HG02973 (cell line): ENCODE data around the gene SLC35B2.

Source experiments
- ATAC-seq: cut with Tn5 transposase; IDR thresholded peaks from one replicate; pipeline ENCODE4 v1.9.1; 2021; ENCODE audit warnings: moderate library complexity; ENCODE audit not compliant: unreplicated experiment

Gene SLC35B2

DNA sequence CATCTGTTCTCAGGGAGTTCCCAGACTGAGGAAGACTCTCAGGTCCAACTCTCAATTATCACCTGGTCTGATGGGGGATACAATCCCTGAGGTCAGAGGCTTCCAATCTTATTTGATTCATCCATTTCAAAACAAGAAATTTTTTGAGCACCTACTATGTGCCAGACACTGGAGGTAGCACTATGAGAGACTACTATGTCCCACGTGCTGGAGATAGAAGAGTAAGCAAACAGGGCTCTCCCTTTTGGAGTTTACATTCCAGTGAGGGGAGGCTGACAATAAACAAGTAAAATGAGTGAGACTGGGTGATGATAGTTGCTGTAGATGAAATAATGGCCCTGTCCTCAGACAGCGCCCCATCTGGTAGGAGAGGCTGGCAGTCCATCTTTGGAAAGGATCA lies 29.4 kb upstream of the SLC35B2 start:
- no peak for ATAC-seq

DNA sequence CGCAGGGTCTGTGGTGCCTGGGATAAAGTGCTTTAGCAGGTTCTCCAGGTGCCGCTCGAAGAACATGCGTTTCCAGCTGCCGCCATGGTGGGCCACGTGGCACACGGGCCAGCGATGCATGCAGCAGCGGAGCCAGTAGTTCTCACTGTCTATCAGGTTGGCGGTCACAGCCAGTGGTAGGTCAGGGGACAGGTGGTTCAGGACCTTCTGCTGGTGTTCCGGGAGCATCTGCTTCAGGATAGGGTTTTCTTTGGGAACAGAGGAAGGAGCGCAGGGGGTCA lies 28.9 kb upstream of the SLC35B2 start:
- ATAC-seq: no peak

DNA sequence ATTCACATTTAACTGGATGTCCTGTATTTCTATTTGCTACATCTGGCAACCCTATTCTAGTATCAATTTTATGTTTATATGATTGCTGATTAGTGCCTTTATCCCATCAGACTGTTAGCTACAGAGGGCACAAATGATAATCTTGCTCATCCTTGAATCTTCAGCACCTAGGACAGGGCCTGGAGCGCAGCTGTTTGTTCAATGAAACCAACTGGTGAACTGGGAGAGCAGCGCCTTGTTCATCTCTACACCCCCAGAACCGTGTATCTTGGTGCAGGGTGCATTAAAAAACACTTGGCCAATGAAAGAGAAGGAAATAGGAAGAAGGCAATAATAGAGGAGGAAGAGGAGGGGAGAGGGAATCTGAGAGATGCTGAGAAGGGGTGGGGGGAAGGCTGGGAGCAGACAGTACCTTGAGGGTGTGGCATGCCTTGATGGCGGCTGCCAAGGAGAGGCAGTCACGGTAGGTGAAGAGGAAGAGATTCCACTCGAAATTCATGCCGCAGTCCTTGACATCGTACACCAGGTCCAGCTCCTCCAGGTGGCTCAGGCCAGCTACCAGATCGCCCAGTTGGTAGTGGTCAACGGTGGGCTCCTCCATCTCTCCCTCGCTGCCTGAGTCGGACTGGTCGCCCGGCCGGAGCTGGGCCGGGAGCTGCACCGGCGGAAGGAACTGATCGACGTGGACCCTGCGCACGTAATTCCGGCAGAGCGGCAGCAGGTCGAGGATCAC lies 28.4 kb upstream of the SLC35B2 start:
- ATAC-seq: no peak

DNA sequence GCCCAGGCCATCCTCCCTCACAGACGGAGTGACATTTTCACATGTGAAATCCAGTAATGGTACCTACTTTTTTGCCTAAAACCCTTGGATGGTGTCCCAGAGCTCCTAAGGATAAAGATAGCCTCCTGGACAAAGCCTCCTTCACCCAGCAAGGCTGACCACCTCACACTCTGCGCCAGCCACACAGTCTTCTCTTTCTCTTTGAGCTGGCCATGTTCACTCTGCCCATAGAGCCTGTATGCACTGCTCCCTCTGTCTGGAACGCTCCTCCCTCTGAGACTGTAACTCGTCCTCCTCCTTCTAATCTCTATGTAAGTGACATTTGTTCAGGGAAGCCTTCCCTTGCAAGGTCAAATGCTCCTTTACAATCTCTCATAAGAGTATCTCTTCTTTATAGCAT lies 27.5 kb upstream of the SLC35B2 start:
- no peak for ATAC-seq

DNA sequence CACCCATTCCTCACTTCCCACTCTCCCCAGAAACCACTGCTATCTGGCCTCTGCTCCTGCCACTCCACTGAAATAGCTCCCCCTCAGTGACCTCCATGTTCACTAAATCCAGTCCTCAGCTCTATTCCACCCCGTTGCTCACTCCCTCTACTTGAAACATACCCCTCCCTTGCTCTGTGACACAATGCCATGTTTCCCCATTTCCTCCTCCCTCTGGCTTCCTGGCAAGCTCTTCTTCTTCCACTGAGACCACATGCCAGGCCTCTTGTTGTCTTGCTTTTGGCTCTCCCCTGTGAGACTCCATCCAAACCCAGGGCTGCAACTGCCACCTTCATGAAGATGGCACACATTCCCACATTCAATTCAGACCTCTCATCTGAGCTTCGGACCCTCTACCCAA lies 26.8 kb upstream of the SLC35B2 start:
- ATAC-seq: no peak

DNA sequence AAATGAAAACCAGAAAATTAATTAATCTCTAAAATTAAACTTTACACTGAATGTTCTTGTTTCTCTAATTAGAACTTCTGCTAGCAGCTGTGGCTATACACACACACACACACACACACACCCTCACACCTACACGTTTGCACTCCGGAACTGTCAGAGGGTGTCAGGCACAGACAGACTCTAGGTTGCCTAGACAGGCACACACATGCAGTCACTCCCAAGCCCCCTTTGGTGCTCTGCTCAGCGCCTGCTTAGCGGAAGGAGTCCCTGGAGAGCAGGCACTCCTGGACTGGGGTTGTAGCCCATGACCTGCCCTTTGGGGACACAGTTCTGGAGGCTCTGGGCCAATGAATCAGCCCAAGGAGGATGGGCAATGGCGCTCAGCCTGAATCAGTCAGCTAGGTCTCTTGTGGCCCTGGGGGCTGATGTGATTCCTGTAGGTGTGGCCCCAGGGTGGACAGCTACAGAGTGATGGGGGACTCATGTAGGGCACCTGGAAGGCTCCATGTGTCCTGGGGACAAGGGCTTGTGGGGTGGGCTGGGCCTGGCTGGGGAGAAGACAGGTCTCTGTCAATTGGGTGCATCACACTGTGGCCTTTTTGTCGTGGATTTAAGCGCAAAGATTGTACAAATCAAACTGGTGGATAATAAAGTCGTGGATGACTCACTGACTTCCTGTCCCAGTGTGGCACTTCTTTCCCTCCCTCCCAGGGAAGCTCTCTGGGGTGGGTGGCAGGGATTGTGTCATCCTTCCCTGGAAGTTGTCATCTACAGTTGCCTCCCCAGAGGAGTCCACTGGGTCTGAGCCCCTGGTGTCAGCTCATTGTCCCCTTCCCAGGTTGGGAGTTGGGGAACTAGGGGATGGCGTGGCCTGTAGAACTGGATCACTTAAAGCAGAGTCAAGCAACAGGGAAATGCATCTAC lies 21.7 kb upstream of the SLC35B2 start:
- no peak for ATAC-seq

DNA sequence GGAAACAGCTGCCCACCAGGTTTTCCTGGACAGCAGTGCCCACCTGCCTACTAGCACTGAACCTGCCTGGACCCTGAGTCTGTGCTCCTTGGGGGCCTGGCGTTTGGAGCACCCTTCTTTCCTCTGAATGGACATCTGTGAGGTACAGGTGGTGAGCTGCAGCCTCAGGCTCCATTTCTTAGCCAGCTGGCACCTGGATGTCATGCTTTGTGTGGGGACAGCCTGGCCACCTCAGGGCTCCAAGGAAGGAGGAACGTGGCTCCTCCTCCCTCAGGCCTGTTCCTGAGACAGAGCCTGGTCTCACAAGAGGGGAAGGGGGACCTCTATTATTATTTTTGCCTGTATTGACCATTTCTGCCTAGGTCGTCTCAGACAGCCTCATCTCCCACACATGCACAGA lies 21.0 kb upstream of the SLC35B2 start:
- ATAC-seq: no peak

DNA sequence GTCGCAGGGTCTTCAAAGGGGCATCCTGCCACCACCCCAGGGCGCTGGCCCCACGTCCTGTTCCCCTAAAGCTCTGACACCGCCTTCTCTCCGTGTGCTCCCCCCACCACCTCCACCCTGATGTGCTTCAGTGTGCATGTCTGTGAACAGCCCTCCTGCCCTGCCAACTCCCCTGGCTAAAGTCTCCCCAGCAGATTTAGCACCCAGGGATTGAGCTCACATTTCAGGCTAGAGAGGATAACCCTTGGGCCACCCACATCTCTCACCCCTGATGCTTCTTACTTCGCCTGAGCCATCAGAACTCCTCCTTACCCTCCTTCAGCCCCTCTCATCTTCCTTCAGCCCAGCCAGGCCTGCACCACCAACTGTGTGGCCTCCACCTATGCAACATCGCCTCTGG lies 20.4 kb upstream of the SLC35B2 start:
- ATAC-seq: no peak

DNA sequence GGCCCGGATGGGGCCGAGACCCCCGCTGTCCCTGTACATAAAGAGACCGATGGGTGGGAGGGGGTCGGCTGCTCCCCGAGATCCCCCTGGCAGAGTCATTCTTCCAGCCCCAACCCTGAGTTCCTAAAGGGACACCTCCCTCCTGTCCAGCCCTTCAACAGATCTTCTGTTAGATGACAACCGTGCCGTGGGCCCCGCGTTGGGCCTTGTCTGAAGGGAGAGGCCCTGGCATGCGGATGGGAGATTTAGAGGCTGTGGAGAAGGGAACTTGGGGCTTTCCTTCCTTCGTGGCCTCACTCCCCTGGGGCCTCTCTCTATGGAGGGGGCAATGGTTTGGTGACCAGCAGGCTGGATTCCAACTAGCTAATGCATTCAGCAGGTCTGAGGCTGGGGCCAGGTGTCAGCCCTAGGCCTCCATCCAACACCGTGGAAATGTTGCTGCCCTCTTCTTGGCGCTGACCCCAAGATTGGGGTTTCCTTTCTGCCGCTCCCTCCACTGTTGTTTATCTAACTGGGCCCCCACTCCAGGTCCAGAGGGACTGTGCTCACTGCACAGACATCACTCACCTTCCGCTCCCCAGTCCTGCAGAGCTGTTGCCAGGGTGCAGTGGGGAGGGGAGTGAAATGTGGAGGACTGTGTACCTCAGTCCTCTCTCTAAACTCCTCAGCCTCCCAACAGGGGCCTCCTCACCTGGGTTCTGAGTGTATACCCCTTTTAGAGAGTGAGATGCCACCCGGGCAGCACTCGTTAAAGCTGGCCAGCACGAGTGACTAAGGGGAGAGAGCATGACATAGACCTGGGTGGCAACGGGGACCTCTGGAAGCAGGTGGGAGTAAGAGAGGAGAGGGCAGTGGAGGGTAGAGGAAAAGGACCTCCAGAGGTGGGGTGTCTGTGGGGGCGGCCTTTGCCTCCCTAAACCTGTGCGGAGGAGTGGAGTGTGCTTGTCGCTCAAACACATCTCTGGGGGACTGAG lies 19.6 kb upstream of the SLC35B2 start:
- no peak for ATAC-seq

DNA sequence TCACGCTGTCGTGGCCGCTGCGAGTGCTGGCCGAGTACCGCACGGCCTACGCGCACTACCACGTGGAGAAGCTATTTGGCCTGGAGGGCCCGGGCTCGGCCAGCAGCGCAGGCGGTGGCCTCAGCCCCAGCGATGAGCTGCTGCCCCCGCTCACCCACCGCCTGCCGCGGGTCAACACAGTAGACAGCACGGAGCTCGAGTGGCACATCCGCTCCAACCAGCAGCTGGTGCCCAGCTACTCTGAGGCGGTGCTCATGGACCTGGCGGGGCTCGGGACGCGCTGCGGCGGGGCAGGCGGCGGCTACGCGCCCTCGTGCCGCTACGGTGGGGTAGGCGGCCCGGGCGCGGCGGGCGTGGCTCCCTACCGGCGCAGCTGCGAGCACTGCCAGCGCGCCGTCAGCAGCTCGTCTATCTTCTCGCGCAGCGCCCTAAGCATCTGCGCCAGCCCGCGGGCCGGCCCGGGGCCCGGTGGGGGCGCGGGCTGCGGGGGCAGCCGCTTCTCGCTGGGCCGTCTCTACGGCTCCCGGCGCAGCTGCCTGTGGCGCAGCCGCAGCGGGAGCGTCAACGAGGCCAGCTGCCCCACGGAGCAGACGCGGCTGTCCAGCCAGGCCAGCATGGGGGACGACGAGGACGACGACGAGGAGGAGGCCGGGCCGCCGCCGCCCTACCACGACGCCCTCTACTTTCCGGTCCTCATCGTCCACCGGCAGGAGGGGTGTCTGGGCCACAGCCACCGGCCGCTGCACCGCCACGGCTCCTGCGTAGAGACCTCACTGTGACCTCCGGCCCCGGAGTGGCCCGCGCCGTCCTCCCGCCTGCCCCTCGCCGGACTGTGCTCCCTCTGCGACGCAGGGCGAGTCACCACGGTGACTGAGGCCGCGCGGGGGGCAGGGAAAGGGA lies 18.7 kb upstream of the SLC35B2 start:
- ATAC-seq: no peak

DNA sequence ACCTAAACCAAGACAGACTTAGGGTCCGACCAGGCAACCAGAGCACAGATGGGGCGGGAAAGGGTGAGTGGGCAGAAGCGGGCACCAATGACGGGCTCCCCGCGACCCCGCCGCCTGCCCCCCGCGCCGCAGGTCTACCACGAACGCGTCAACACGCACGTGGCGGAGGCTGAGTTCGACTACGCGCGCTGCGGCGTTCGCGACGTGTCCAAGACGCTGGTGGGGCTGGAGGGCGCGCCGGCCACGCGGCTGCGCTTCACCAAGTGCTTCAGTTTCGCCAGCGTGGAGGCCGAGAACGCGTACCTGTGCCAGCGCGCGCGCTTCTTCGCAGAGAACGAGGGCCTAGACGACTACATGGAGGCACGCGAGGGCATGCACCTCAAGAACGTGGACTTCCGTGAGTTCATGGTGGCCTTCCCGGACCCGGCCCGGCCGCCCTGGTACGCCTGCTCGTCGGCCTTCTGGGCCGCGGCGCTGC lies 18.0 kb upstream of the SLC35B2 start:
- no peak for ATAC-seq

DNA sequence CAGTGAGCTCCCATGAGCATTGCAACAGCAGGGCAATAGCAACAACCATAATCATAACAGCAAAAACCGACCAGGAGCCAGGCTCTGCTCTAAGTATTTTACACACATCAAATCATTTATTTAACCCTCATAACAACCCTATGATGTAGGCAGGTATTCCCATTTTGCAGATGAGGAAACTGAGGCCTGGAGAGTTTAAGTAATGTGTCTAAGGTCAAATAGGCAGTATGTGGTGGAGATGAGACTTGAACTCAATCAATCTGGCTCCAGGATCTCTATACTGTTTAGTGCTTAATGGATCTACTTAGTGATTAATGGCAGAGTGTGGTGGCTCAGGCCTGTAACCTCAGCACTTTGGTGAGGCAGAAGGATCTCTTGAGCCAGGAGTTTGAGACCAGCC lies 16.3 kb upstream of the SLC35B2 start:
- ATAC-seq: no peak

DNA sequence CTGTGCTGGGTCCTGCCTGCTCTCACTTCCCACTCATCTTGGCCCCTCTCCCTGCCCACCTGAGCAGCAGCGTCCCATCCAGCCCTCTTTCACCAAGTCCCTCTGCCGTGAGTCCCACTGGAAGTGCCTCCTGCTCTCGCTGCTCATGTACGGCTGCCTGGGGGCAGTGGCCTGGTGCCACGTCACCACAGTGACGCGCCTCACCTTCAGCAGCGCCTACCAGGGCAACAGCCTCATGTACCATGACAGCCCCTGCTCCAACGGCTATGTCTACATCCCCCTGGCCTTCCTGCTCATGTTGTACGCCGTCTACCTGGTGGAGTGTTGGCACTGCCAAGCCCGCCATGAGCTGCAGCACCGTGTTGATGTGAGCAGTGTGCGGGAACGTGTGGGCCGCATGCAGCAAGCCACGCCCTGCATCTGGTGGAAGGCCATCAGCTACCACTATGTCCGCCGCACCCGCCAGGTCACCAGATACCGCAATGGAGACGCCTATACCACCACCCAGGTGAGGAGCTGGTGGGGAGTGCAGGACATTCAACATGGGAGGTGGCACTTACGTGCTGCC lies 15.8 kb upstream of the SLC35B2 start:
- ATAC-seq: no peak

DNA sequence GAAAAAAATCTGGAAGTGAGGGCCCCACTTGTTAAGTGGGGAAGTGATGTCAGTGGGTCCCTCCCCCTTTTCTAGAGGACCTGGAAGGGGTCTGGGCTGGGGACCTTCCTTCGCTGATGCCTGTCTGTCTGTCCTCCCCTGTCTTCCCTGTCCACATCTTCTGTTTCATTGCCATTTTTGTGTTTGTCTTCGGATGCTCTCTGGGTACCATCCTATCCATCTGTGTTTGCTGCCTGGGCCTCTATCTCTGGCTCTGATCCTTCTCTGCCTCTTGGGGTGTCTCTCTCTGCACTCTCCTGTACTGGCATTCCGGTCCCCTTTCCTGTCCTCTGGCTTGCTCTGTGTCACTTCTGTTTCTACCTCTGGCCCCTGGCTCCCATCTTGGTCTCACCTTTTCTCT lies 15.2 kb upstream of the SLC35B2 start:
- ATAC-seq: no peak

DNA sequence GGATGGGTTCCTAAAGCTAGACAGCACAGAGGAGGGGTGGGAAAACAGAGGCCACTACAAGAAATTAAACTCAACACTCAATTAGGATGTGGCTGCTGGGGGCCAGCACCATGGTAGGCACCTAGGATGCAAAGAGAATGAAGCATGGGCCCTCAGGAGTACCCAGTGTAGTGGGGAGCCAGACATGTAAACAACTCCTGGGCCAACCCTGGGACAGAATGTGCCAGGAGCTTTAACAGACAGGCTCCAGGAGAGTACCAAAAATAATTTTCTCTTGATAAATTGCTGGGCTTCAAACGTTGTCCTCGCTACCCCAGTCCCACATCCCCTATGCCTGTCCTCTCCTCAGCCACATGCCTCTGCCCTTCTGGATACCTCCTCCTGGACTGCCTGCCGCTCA lies 14.6 kb upstream of the SLC35B2 start:
- ATAC-seq: no peak

DNA sequence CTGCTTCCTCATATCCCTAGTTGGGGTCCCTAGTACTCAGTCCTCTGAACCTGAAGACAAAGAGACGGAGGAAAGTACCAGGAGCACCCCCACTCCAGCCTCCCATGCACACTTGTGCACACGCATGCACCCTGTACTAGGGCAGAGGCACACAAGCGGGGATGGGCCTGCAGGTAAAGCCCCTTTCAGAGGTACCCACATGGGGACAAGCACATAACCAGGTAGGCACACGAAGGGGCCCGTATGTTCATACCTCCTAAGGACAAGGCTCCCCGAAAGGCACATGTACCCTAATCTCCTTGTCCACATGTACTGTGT lies 14.0 kb upstream of the SLC35B2 start:
- ATAC-seq: no peak

DNA sequence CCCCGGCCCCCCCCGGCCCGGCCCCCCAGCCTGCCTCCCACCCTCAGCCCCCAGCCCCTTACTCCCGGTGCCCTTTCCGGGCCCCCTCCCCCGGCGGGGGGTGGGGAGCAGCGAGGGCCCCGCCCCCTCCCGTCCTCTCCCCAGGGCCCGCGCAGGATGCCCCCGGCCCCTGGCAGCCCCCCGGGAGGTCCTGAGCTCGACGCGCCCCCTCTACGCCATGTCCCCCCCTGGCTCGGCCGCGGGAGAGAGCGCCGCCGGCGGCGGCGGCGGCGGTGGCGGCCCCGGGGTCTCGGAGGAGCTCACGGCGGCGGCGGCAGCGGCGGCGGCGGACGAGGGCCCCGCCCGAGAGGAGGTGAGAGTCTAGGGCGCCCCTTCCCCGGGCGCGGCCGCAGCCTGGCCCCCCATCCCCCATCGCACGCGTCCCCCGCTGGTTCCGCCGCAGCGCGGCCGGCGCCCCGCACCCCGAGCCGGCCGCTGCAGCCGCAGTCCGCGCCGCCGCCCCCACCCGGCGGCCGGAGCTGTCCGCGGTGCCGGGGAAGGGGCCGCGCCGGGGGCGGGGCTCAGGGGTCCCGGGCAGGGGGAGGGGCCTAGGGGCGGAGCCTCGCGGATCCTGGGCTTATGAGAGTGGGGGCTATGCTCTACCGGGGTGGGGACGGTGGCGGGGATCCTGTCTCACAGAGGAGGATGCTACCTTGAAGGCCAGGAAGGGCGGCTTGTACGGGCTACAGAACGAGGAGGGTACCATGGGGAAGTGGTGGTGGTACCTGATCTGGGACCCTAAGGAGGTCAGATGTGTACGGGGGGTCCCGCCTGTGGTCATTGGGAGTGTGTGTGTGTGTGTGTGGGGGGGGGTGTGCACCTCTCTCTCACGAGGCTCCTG lies 13.4 kb upstream of the SLC35B2 start:
- no peak for ATAC-seq

DNA sequence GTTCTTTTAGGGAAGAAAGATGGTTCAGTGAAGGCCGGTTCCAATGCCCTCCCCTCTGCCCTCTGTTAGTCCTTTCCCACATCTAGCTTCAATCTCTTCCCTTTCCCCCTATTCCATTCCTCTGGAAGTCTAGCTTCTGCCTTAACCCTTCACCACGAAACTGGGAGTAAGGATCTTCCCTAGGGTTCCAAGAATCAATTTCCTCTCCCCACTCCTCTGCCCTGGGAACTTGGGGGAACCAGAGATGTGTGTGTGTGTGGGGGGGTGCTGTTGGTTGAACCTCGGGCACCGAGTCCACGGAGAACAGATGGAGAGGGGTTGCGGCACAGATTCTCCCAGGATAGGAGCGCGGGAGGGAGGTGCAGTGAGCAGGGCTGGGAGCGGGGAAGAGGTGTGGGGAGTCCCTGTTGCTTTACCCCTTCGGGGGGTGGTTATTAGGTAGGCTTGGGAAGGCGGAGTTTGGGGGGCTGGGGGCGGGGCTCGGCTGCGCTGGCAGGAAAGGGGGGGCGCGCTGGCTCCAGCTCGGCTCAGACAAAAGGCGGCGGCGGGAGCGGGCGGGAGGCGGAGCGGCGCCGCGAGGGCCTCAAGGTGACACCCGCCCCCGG lies 12.7 kb upstream of the SLC35B2 start, which contains the start of gene TMEM151B:
TMEM151B (plus strand) TSS at position 530 of the 605 bp plus-strand sequence. CDS start 293 bp downstream, outside the sequence.
- no peak for ATAC-seq
